NCI-H146 (cell line): Measurements from ENCODE around the gene EFCAB9.
"Not testable (repeated sequence)": the region's sequence is repeated elsewhere in the genome, so short reads cannot be mapped to it uniquely, and the experiment has no call there.

ENCODE experiments used
- DNase-seq: peaks from one replicate; lab custom pipeline; 2025; lab: John Stamatoyannopoulos, UW

The EFCAB9 gene

DNA sequence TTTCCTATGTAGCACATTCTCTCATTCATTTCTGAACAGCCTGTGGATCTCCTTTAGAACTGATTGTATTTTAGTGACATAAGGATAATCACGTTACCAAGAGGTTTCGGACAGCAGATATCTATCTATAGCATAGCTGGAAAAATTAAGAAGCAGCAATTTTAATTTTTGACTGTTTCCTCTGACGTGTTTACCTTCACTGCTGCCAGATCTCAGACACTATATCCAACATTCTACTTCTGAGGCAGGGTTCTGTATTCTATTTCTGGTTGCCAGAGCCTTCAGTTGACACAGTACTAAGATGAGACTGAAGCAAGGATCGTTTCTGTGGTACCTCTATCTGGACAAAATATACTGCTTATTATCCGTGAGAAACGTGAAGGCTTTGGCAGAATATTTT lies at the start of gene EFCAB9:
TSS of gene EFCAB9 (plus strand) at position 301 of the 400 bp plus-strand sequence. CDS start at position 302, 1 bp downstream.
- no peak for DNase-seq

- DNase-seq, result peak; percentile 3
Observed at GRCh38 chr5:172144291-172144815, 49.6 kb upstream of the EFCAB9 start.

DNA sequence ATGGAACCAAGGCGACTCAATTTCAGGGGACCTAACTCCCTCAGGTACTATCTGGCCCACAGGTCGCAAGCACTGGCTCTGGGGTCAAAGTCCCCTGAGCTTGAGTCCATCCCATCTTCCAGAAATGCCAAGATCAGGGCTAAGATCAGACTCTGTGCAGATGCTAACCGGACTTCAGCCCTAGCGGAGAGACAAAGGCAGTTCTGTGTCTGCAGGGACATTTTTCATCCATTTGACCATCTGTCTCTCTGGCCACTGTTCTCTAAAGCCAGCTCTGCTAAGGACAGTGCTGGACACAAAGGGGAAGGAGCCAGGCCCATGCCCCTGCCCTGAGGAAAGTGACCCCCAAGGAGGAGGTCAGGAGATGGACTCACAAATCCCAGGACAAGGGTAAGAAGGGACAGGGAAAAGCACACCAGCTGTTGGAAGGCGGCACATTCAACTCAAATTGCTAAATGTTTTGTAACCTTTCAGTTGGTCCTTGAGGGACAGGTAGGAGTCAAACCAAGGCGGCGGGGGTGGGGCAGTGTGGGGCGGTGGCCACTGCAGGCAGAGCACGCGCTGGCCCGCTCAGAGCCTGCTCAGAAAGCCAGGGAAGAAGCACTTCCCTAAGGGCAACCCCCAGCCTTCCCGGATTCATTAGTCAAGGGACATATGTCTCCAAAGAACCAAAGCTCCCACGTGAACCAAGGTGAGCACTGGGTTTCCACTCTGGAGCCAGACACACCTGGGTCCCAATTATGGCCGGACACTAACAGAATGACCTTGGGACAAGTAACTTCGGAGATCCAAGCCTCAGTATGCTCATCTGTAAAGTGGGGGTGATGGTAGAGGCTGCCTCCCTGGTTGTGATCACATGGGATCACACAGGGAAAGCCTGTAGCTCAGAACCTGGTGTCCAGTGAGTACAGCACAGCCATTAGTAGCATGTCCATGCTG lies 48.8 kb upstream of the EFCAB9 start:
- DNase-seq, result no peak

GRCh38 chr5:172145870-172146747 lies 47.9 kb upstream of the EFCAB9 start:
- no peak for DNase-seq

- no peak for DNase-seq
Observed at GRCh38 chr5:172146748-172147092, 47.3 kb upstream of the EFCAB9 start.

DNA sequence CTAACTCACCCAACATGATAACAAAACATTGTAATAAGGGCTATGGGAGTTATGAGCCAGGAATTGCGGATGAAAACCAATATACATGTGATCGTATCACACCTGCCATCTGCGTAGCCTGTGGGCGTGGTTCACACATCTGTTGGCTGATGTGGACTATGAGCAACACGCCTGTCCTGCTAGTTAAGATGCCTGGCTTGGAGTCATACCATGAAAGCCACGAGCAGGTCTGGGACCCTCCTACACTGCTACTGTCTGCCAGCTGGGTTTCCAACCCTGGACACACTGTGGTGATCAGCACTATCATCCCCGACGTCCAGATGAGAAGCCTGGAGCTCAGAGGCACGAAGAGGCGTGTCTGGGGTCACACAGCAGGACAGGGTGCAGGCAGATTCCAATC lies 46.1 kb upstream of the EFCAB9 start:
- DNase-seq, result no peak

- no peak for DNase-seq
Observed at GRCh38 chr5:172148381-172148780, 45.6 kb upstream of the EFCAB9 start.

DNA sequence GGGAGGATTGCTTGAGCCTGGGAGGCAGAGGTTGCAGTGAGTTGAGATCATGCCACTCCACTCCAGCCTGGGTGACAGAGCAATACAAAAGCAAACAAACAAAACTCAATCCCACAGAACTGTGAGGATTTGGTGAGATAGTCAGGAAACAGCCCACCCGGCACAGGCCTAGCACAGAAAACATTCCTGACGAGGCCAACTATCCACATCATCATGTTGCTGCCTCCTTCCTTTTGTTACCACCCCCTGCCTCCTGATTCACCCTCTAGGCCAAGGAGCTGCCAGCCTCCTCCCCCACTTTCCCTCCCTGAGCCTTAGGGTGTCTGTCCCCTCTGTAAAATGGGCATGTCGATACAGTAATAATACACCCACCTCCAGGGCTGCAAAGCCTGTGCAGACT lies 44.9 kb upstream of the EFCAB9 start:
- no peak for DNase-seq

DNA sequence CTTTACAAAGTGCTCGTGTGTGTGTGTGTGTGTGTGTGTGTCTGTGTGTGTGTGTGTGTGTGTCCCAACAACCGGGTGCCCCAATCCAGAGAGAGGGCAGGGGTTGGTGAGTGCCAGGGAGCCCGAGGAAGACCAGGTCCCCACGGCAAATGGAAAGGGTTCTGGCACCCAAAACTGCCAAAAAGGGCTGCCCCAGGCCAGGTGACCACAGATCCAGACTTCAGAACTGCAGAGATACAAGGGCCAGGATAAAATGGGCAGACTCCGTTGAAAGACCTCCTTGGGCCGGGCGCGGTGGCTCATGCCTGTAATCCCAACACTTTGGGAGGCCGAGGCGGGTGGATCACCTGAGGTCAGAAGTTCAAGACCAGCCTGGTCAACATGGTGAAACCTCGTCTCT lies 44.5 kb upstream of the EFCAB9 start:
- not testable (repeated sequence) for DNase-seq

DNA sequence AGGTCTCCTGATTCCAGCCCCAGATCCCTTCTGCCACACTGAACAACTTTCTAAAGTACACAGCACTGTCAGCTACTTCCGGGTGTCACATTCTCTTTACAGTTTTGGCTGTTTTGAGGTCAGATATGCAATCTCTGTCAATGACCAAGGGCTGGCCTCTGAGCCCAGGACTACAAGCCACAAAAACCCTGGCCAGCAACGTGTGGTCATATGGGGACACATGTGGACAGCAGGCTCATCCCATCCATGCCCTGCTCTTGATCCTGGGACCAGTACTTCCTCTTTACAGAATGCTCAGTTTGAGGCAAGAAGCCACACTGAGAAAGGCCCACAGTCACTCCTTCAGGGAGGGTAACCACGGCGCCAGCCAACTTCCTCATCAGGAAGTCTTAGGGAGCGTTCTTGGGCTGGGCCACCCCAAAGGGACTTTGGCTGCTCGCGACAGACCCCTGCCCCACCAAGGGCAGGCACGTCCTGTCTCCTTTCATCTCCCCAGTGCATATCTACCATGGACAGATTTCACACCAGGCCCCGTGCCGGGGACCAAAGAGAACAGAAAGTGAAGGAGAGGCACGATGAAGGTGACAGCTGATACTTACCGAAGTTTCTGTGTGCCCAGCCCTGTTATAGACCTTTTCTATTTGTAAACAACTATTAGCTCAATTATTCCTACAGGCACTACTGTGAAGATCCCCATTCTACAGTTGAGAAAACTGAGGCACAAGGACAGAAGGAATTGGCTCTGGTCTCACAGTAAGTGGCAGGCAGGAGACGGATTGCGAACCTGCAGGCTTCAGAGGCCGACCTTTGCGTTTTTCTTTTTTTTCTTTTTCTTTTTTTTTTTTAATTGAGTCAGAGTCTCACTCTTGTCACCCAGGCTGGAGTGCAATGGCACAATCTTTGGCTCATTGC lies 43.2 kb upstream of the EFCAB9 start:
- no peak for DNase-seq

- no peak for DNase-seq
Observed at GRCh38 chr5:172151661-172152210, 42.2 kb upstream of the EFCAB9 start.

GRCh38 chr5:172153695-172154094 lies 40.3 kb upstream of the EFCAB9 start:
- no peak for DNase-seq

- not testable (repeated sequence) for DNase-seq
Observed at GRCh38 chr5:172155101-172155500, 38.9 kb upstream of the EFCAB9 start.

GRCh38 chr5:172156541-172156994 lies 37.4 kb upstream of the EFCAB9 start:
- DNase-seq, result peak; percentile 18

DNA sequence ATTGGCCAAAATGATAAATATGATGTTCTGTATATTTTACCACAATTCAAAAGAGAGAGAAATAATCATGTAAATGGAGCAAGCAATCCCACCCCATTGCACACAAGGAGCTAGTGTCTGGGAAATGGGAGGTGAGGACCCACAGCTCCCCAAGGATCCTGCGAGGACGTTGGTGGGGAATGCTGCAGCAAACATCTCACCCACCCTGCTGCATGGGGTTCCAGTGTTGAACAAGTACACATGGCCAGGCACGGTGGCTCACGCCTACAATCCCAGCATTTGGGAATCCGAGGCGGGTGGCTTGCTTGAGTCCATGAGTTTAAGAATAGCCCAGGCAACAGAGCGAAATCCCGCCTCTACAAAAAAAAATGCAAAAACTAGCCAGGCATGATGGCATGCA lies 35.0 kb upstream of the EFCAB9 start:
- no peak for DNase-seq

GRCh38 chr5:172160506-172160905 lies 33.5 kb upstream of the EFCAB9 start:
- no peak for DNase-seq

DNA sequence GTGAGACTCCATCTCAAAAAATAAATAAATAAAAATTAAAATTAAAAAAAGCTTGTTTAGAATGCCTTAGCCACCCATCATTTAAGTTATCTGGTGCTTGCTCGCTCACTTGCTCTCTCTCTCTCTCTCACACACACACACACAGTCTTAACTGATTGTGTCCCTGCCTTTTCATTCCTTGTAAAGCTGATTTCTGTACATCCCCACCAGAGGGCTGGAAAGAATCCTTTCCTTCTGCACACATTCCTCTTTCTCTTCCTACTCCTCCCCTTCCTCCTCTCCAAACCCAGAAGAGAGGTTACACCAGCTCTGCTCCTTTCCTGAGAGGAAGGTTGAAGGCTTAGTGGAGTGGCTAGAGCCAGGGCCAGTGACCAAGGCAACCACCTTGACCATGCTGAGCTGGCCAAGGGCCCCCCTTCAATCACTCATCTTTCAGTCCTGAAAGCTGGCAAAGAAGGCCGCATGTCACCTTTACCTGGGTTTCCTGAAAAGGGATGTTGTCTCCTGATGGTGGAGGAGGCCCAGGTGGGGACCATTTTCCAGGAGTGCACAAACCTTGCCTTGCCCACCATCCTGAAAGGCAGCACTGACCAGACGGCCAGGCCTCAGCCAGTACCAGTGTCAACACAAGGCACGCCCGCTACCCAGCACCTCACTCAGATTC lies 31.5 kb upstream of the EFCAB9 start:
- DNase-seq, result no peak

- DNase-seq, result no peak
Observed at GRCh38 chr5:172162987-172163343, 31.0 kb upstream of the EFCAB9 start.

DNA sequence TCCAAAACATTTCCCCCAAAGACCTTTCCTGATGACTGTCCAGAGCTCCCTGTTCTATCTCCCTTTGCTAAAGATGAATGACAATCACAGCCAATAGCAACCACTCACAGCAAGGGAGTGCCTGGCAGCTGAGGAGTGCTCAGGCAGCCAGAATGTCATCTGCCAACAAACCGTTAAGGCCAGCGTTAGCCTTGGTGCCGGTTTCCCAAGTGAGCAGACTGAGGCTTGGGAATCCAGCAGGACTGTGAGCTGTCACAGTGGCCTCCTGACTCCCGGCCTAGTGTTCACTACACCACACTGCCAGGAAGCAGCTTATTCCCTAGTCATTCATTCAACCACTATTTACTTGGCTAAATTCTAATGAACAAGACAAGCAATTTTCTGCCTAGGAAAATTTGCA lies 30.6 kb upstream of the EFCAB9 start:
- no peak for DNase-seq

- no peak for DNase-seq
Observed at GRCh38 chr5:172164769-172165212, 29.2 kb upstream of the EFCAB9 start.

- DNase-seq, result no peak
Observed at GRCh38 chr5:172165465-172165864, 28.5 kb upstream of the EFCAB9 start.
